ENCODE measurements around the gene ZNF432. TPM values are rescaled to one million over a fixed set of nuclear protein-coding genes. Genes with fewer than 3 reads are reported as not detected.
A peak's percentile ranks its signal among the peaks of the same experiment; 100 is the strongest.

ZNF432 gene
- total and polyA plus RNA-seq, 2 of the 13 experiments (the other 11 are each of a cell fraction or from before 2014, with no cell fraction given) = 4.1 to 8.7 TPM

DNA sequence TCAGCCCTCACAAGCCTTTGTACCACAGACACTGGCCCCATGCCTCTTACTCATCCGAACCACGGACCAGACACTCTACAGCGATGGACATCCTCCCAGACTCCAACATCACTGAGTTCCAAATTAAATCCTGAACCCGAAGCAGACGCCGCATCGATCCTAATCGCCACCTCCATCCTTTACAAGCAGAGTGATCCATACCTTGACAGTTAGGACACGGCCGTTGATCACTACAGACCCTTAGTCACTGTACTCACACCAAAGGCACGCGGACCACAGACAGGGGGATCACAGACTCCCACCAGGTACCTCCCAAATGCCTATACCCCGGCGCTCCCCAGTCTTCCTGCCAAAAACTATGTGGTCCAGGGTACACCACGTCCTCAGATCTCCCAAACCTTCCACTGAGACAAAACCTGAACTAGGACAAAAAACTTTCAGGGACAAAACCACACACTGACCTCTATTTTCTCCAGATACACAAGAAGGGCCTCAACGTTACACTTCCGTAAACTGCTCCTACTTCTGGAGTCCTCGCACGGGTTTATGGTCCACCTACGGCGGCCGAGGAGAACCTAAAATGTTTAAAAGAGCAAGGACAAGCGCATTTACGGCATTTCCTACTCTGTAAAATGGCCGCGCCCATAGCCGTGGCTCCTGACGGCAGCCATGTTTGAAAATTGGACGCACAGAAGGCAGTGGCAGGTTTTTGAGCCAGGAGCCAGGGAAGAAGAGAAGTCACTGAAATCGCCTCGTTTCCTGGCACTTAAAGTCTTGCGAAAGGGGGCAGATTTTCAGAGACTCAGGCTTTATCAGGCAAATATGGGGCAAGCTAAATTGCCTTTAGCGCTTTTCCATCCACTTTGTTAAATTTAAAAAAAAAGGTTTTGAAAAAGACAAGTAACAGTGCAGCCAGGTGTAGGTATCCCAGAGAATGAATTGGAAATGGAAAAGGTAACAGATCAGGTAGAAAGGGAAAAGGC lies 62.0 kb downstream of the ZNF432 start, which contains the start of gene ZNF350 (continued):
- TF ChIP-seq, protein P1, sequence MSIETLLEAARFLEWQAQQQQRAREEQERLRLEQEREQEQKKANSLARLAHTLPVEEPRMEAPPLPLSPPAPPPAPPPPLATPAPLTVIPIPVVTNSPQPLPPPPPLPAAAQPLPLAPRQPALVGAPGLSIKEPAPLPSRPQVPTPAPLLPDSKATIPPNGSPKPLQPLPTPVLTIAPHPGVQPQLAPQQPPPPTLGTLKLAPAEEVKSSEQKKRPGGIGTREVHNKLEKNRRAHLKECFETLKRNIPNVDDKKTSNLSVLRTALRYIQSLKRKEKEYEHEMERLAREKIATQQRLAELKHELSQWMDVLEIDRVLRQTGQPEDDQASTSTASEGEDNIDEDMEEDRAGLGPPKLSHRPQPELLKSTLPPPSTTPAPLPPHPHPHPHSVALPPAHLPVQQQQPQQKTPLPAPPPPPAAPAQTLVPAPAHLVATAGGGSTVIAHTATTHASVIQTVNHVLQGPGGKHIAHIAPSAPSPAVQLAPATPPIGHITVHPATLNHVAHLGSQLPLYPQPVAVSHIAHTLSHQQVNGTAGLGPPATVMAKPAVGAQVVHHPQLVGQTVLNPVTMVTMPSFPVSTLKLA (IDR thresholded peaks at IDR 0.05) = no peak
- TF ChIP-seq NRL (CRISPR knock-in tag; IDR thresholded peaks at IDR 0.05; ENCODE audit: borderline replicate concordance) = no peak
- TF ChIP-seq KDM5B (CRISPR knock-in tag; IDR thresholded peaks at IDR 0.05; ENCODE audit: borderline replicate concordance) = no peak
- TF ChIP-seq ZNF180 (CRISPR knock-in tag; IDR thresholded peaks at IDR 0.05; ENCODE audit: borderline replicate concordance, low read depth) = no peak
- TF ChIP-seq, protein P2, sequence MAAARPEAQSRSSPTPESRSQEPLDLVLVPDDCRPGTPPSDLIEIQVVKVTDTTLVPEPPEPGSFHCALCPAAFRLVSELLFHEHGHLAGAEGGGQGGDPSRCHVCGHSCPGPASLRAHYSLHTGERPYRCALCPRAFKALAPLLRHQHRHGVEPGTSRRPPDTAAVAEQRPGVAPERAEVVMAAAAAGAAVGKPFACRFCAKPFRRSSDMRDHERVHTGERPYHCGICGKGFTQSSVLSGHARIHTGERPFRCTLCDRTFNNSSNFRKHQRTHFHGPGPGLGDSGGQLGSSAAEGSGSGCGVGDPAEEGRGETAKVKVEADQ (CRISPR knock-in tag; IDR thresholded peaks at IDR 0.05; ENCODE audit: borderline replicate concordance) = no peak; the same call in 1 of the 2 replicates
- no peak for TF ChIP-seq ATAD3A (CRISPR knock-in tag; IDR thresholded peaks at IDR 0.05)
- no peak for TF ChIP-seq PAX8 (CRISPR knock-in tag; IDR thresholded peaks at IDR 0.05; ENCODE audit: borderline replicate concordance)
- TF ChIP-seq ZNF841 (CRISPR knock-in tag; IDR thresholded peaks at IDR 0.05; ENCODE audit: borderline replicate concordance) = no peak
- TF ChIP-seq ZNF7 (CRISPR knock-in tag; IDR thresholded peaks at IDR 0.05) = no peak
- TF ChIP-seq, protein P3, sequence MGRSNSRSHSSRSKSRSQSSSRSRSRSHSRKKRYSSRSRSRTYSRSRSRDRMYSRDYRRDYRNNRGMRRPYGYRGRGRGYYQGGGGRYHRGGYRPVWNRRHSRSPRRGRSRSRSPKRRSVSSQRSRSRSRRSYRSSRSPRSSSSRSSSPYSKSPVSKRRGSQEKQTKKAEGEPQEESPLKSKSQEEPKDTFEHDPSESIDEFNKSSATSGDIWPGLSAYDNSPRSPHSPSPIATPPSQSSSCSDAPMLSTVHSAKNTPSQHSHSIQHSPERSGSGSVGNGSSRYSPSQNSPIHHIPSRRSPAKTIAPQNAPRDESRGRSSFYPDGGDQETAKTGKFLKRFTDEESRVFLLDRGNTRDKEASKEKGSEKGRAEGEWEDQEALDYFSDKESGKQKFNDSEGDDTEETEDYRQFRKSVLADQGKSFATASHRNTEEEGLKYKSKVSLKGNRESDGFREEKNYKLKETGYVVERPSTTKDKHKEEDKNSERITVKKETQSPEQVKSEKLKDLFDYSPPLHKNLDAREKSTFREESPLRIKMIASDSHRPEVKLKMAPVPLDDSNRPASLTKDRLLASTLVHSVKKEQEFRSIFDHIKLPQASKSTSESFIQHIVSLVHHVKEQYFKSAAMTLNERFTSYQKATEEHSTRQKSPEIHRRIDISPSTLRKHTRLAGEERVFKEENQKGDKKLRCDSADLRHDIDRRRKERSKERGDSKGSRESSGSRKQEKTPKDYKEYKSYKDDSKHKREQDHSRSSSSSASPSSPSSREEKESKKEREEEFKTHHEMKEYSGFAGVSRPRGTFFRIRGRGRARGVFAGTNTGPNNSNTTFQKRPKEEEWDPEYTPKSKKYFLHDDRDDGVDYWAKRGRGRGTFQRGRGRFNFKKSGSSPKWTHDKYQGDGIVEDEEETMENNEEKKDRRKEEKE (IDR thresholded peaks at IDR 0.05) = no peak
- TF ChIP-seq, protein P4, sequence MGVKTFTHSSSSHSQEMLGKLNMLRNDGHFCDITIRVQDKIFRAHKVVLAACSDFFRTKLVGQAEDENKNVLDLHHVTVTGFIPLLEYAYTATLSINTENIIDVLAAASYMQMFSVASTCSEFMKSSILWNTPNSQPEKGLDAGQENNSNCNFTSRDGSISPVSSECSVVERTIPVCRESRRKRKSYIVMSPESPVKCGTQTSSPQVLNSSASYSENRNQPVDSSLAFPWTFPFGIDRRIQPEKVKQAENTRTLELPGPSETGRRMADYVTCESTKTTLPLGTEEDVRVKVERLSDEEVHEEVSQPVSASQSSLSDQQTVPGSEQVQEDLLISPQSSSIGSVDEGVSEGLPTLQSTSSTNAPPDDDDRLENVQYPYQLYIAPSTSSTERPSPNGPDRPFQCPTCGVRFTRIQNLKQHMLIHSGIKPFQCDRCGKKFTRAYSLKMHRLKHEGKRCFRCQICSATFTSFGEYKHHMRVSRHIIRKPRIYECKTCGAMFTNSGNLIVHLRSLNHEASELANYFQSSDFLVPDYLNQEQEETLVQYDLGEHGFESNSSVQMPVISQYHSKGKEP (CRISPR knock-in tag; IDR thresholded peaks at IDR 0.05) = no peak
- TF ChIP-seq ZNF124 (CRISPR knock-in tag; IDR thresholded peaks at IDR 0.05) = peak; percentile 96
- peak; percentile 71; the same call in 1 of the 2 replicates for TF ChIP-seq KDM2A (CRISPR knock-in tag; IDR thresholded peaks at IDR 0.05; ENCODE audit: borderline replicate concordance, low read depth)
- TF ChIP-seq KLF13 (CRISPR knock-in tag; IDR thresholded peaks at IDR 0.05) = no peak
- peak; percentile 29 for TF ChIP-seq STAG1 (CRISPR knock-in tag; IDR thresholded peaks at IDR 0.05)
- peak; percentile 87; the same call in 1 of the 2 replicates for TF ChIP-seq CBX5 (CRISPR knock-in tag; IDR thresholded peaks at IDR 0.05; ENCODE audit: borderline replicate concordance)
- TF ChIP-seq, protein P5, sequence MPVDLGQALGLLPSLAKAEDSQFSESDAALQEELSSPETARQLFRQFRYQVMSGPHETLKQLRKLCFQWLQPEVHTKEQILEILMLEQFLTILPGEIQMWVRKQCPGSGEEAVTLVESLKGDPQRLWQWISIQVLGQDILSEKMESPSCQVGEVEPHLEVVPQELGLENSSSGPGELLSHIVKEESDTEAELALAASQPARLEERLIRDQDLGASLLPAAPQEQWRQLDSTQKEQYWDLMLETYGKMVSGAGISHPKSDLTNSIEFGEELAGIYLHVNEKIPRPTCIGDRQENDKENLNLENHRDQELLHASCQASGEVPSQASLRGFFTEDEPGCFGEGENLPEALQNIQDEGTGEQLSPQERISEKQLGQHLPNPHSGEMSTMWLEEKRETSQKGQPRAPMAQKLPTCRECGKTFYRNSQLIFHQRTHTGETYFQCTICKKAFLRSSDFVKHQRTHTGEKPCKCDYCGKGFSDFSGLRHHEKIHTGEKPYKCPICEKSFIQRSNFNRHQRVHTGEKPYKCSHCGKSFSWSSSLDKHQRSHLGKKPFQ (CRISPR knock-in tag; IDR thresholded peaks at IDR 0.05; ENCODE audit: insufficient replicate concordance) = no peak
- TF ChIP-seq IRX3 (CRISPR knock-in tag; IDR thresholded peaks at IDR 0.05; ENCODE audit: borderline replicate concordance, low read depth) = no peak
